Jurkat, Clone E6-1 (cell line): ENCODE results near the gene ELN.
"Not testable (repeated sequence)": the region's sequence is repeated elsewhere in the genome, so short reads cannot be mapped to it uniquely, and the experiment has no call there.

ENCODE experiments used
- DNase-seq: peaks from one replicate; pipeline ENCODE4 v3.0.0-alpha.2; 2011; ENCODE audit warnings: low read depth, low spot score
- H3K4me3 ChIP-seq: 2 replicates; pipeline ENCODE4 v1.5.1; 2011; ENCODE audit warnings: mild to moderate bottlenecking, low read length, control low read depth, moderate library complexity

The ELN gene

DNA sequence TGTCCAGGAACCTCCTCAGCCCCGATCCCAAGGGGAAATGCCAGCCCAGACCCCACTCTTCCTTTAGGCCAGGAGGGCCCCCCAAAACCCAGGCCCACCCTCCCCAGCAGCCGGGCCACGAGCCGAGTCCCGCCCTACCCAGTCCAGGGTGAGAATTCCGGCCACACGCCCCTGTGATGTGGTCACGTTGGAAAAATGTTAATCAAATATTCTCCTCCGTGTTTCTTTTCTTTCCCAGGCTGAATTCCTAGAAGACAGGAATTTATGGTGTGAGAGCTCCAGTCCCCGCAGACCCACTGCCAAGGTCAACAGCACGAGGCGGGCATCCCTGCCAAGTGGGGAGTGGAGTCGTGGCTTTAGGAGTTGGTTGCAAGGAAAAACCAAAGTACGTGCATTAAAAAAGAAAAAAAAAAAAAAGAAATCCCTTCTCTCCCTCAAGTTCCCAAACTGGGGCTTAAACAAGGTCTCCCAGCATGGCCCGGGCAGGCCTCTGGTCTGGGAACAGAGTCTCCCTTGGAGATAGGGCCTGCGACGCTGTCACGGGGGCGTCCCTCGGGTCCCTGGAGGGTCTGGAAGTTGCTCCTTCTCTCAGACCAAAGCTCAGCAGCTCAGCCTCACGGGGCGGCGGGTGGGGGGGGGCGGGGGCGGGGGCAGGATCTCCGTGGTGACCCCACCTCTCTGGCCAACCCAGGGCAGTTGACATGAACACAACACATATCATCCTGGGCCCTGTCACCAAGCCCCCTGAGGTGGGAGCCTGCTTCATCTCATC lies 28.1 kb upstream of the ELN start:
- no peak for DNase-seq
- no peak overlapping the region for H3K4me3 ChIP-seq

DNA sequence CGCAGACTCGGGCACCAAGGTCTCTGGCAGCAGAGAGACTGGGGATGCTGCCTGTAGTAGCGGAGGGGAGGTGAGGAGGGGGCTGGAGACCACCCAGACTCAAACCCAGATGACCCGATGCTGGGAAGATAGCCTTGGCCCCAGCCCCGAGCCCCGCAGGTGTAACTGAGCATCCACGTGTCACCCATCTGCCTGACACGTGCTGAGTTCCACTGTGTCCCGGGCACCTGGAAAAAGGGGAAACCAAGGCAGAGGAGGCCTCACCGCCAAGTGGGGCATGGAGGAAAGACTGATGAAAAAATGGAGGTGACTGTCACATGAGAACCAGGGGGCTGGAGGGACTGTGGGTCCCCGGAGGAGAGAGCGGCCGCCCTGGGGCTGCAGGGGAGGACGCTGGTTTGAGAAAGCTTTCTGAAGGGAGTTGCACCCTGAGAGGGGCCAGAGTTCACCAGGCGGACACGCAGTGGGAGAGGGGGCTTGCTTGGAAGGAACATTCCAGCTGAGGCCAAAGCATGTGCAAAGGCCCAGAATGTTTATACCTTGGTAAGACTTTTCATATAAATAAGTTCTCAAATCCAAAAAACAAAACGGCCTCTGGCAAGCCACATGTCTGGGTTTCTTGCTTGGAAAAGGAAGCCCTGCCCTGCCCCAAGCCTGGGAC lies 27.4 kb upstream of the ELN start:
- no peak for DNase-seq
- no peak overlapping the region for H3K4me3 ChIP-seq

GRCh38 chr7:74001150-74001494 lies 26.9 kb upstream of the ELN start:
- H3K4me3 ChIP-seq, result no peak overlapping the region
- no peak for DNase-seq

DNA sequence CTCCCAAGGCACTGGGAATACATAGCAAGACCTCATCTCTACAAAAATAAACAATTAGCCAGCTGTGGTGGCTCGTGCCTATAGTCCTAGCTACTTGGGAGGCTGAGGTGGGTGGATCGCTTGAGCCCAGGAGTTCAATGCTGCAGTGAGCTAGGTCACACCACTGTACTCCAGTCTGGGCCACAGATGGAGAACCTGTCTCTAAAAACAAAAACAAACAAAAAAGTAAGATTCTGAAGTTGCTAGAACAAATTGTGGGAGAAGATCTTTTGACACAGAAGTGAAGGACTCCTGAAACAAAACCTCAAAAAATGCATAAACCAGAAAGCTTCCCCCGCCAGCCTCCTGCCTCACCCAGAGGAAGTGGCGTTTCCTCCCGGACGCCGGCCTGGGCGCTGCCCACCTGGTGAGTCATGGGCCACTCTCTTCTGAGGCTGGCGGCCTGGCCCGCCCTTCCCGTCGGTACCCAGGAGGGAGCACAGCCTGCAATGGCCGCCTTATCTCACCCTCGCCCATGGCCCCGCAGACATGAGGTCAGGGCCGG lies 25.4 kb upstream of the ELN start:
- no peak overlapping the region for H3K4me3 ChIP-seq

DNA sequence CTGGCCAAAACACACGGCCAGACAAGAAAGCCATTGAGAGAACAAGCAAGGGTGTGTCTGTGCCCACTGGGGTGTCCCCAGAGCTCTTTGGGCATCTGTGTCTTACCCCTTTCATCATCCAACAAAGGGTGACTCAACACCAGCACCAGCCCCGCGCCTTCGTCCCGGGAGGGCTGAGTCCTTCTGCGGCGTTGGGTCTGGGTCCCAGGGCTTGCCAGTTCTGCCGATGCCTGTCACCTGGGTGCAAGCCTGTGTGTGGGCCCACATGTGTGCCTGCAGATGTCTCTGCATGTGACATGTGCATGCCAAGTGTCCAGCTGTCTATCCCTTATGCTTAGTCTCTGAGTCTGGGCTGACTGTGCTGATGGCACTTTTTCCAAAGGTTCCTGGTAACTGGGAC lies 24.4 kb upstream of the ELN start:
- no peak for DNase-seq
- no peak overlapping the region for H3K4me3 ChIP-seq

More for the DNA sequence above, 25.4 kb upstream of the ELN start:
- DNase-seq, result no peak

- no peak for DNase-seq
These were observed 21.9 kb upstream of the ELN start for GRCh38 chr7:74006032-74006431.

GRCh38 chr7:74006451-74007241 lies 21.3 kb upstream of the ELN start:
- no peak for DNase-seq
- H3K4me3 ChIP-seq, result no peak overlapping the region

More at GRCh38 chr7:74006032-74006431, 21.9 kb upstream of the ELN start:
- H3K4me3 ChIP-seq, result no peak overlapping the region

DNA sequence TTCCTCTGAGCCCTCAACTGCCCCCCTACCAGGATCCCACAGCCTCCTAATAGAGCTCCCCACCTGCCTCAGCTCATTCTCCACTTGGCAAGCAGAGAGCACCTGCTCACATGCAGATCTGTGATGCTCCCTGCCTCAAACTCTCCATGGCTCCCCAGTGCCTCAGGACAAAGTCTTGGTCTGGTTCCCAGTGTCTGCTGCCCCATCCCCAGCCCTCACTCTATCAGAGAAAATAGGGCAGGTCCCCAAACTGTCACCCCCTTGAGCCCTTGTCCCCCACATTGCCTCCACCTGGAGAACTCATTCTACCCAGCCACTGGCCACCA lies 20.8 kb upstream of the ELN start:
- DNase-seq, result no peak
- no peak overlapping the region for H3K4me3 ChIP-seq

DNA sequence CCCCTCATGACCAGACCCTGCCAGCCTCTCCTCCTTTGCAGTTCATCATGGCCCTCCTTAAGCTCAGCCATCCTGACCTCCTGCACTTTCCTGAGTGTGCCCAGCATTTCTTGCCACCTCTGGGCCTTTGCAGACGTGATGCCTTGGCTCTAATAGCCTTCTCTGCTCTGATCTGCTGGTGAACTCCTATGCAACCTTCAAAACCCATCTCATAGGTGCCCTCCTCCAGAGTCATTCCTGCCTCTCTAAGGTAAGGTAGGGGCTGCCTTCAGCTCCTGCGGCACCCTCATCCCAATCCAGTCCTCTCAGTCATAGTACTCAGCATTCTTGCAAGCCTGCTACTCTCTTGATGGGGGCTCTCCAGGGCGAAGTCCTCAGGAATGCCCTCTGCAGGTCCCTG lies 19.3 kb upstream of the ELN start:
- no peak for DNase-seq
- no peak overlapping the region for H3K4me3 ChIP-seq

GRCh38 chr7:74009719-74010118 lies 18.3 kb upstream of the ELN start:
- no peak overlapping the region for H3K4me3 ChIP-seq
- DNase-seq, result no peak

DNA sequence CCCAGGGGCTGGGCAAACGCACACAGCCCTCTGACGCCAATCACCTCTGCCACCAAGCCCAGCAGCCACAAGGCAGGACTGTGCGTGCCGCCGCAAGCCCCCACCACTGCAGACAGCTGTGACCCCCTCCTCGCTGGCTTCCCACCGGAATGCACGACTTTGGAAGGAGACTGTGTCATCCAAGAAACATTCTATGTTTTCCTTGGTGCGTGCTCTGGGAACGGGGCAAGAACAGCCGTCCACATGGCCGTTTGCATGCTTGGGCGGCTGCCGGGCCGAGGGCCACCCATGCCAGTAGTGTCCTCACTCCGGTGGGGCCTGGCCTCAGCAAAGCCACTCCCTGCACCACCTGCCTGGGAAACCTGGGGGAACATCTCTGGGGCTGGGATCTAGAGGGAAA lies 17.6 kb upstream of the ELN start:
- no peak for DNase-seq
- H3K4me3 ChIP-seq, result no peak overlapping the region

DNA sequence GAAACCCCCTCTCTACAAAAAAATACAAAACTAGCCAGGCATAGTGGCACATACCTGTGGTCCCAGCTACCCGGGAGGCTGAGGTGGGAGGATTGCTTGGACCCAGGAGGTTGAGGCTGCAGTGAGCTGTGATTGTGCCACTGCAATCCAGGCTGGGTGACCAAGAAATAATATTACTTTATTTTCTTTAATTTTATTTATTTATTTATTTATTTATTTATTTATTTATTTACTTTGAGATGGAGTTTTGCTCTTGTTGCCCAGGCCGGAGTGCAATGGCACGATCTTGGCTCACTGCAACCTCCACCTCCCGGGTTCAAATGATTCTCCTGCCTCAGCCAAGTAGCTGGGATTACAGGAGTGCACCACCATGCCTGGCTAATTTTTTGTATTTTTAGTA lies 16.6 kb upstream of the ELN start:
- H3K4me3 ChIP-seq, DNase-seq: not testable (repeated sequence)

DNA sequence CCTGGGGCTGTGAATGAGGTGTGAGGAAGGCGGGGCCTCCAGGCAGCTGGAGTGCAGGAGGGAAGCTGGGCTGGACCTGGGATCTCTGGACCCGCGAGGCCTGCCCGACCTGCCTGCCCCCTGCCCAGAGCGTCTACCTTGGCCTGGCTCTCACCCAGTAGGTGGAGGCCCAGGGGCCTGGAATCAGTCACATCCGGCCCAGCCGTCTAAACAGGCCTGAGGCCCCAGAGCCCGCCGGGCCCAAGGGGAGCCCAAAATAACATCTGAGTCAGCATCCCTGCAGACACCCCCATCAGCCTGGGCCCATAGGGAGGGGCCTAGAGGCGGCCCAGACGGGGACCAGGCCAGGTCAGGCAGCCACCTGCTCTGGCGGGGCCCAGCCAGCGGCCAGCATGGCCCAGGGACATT lies 15.1 kb upstream of the ELN start:
- no peak overlapping the region for H3K4me3 ChIP-seq
- DNase-seq, result no peak

DNA sequence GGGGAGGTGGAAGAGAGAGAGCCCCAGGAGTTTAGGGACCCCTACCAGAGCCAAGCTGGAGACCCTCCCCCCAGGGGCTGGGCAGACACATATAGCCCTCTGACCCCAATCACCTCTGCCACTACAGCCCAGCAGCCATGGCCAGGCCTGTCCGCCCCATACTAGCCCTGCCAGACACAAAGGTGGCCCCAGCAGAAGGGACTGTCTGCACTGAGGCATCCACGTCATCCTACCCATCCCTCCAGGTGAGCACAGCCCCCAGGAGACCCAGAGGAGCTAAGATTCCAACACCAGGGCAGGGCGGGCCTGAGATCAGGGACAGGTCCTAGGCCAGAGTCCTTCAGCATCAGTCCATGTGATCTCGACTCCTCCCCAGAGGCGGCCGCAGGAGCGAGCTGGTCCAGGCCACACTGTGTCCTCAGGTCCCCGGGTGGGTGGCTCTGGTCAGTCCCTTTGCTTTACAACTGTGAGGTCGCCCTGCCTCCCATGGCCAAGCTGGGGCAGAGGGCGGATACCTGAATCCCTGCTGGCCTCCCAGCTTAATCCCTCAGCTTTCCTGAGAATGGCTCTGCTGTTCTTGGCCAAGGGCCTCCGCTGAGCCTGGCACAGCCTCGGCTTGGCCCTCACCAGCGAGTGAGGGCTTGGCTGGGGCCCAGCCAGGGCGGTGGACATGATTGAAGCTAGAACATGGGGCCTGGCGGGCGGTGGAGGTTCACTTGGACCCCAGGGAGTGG lies 14.3 kb upstream of the ELN start:
- H3K4me3 ChIP-seq, result no peak overlapping the region
- DNase-seq, result no peak

GRCh38 chr7:74014931-74015330 lies 13.0 kb upstream of the ELN start:
- no peak overlapping the region for H3K4me3 ChIP-seq
- DNase-seq, result no peak

- DNase-seq, result no peak
- no peak overlapping the region for H3K4me3 ChIP-seq
These were observed 12.3 kb upstream of the ELN start for GRCh38 chr7:74015670-74016069.

GRCh38 chr7:74017125-74017524 lies 10.8 kb upstream of the ELN start:
- no peak for DNase-seq
- H3K4me3 ChIP-seq, result no peak overlapping the region

DNA sequence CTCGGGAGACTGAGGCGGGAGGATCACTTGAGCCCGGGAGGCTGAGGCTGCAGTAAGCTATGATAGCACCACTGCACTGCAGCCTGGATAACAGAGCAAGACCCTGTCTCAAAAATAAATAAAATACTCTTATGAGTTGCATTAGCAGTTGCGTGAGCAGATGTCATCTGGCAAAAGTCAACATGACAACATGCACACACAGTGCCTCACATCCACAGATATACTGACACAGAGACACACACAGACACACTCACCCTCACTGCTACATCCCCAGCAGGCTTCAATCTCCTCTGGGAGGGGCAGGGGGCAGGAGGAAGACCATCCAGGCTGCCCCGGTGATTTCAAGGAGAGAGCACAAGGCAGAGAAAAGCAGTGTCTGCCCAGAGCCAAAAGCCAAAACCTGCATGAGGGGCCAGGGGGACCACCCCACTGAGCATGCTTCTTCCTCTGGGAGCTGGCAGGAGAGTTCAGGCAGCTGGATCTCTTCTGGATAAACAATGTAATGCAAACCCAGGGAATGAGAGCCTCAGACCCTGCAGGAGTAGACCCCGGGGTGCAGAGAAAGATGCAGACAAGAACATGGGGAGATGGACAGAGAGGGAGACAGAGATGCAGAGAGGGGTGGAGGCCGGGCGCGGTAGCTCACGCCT lies 9.6 kb upstream of the ELN start:
- H3K4me3 ChIP-seq, result no peak overlapping the region
- no peak for DNase-seq

DNA sequence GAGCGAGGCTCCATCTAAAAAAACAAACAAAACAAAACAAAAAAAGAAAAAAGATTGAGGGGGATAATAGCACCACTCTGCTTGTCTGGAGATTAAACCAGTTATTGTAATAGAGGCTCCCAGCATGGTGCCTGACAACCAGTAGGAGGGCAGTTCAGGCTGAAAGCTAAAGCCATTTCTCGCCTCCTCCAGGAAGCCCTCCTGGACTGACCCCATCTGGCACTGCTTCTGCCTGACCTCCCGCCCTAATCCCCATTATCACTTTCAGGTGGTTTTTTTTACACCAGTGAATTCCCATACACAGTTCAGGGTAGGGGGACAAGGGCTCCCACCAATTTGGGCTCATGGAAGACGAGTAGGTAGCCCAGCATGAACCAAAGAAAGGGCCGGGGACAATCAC lies 8.8 kb upstream of the ELN start:
- no peak overlapping the region for H3K4me3 ChIP-seq
- DNase-seq, result no peak
